C4-2B (cell line): Measurements from ENCODE around the gene TFF1.

ENCODE experiments used
- ZFX ChIP-seq: fragments of 450-650 bp; IDR thresholded peaks from 2 replicates; pipeline ENCODE4 v1.6.1; 2017
- TF ChIP-seq, protein P1 (sequence below): fragments of 450-650 bp; conservative IDR thresholded peaks from 2 replicates; pipeline ENCODE4 v1.5.1; 2017; ENCODE audit warnings: mild to moderate bottlenecking

- TF ChIP-seq, protein P1, sequence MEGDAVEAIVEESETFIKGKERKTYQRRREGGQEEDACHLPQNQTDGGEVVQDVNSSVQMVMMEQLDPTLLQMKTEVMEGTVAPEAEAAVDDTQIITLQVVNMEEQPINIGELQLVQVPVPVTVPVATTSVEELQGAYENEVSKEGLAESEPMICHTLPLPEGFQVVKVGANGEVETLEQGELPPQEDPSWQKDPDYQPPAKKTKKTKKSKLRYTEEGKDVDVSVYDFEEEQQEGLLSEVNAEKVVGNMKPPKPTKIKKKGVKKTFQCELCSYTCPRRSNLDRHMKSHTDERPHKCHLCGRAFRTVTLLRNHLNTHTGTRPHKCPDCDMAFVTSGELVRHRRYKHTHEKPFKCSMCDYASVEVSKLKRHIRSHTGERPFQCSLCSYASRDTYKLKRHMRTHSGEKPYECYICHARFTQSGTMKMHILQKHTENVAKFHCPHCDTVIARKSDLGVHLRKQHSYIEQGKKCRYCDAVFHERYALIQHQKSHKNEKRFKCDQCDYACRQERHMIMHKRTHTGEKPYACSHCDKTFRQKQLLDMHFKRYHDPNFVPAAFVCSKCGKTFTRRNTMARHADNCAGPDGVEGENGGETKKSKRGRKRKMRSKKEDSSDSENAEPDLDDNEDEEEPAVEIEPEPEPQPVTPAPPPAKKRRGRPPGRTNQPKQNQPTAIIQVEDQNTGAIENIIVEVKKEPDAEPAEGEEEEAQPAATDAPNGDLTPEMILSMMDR: no peak
- no peak for TF ChIP-seq ZFX
Observed at GRCh38 chr21:42379426-42380215, 13.3 kb upstream of the TFF1 start.
